ENCODE data around the gene STAP1. TPM values are rescaled to one million over a fixed set of nuclear protein-coding genes. Genes with fewer than 3 reads are reported as not detected.

Gene STAP1
- total RNA-seq, 1 experiment from 2014 or later, result not detected

DNA sequence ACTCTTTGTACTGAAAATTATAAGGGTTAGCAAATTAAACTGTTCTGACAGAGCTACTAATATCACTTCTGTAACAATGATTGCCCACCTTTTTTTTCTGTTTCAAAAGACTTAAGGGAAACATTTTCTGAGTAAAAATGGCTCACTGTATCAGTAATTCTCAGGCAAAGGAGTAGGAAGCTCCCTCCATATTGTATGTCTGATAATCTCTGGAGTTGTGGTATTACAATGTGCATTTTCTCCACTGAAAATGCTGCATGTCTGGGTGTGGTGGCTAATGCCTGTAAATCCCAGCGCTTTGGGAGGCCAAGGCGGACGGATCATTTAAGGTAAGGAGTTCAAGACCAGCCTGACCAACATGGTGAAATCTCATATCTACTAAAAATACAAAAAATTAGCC lies 4.4 kb upstream of the STAP1 start:
- intact Hi-C loops (cut with micrococcal nuclease), result no loop called here
- H4K20me1 ChIP-seq (ENCODE audit: insufficient read depth), result no peaks in the 10 kb centered on the region
- no peak overlapping the region for H3K9ac ChIP-seq (ENCODE audit: low read length)
- H3K79me2 ChIP-seq (ENCODE audit: insufficient read depth, low read length), result no peaks in the 10 kb centered on the region
- no peaks in the 10 kb centered on the region for H3K27me3 ChIP-seq (ENCODE audit: insufficient read depth, low read length)
- H2AFZ ChIP-seq (ENCODE audit: low read depth, low read length, poor library complexity, severe bottlenecking), result no peak overlapping the region
- CTCF ChIA-PET, result no interaction called here
- POLR2A ChIA-PET, result no interaction called here
- RAD21 ChIA-PET (ENCODE audit: low non-redundant PET in 1 of 2, low total read pairs in 2 of 2, uncharacterized antibody in 2 of 2, unreplicated experiment in 2 of 2), result no interaction called here
- H3K4me3 ChIP-seq (replicated peaks in 1 of 2; ENCODE audit: low read depth in 1 of 2, low read length in 2 of 2), result no peak overlapping the region
- H3K4me1 ChIP-seq (ENCODE audit: control insufficient read depth in 1 of 2, insufficient read depth in 2 of 2, low read length in 2 of 2), result no peaks in the 10 kb centered on the region
- ATAC-seq, result no peak
- H3K36me3 ChIP-seq (ENCODE audit: control insufficient read depth in 1 of 2, insufficient read depth in 2 of 2, low read length in 2 of 2), result no peaks in the 10 kb centered on the region
- no peaks in the 10 kb centered on the region for H3K9me2 ChIP-seq (ENCODE audit: insufficient read depth)
- BruUV-seq (replicated peaks), result no TSS peak
- H3K27ac ChIP-seq (ENCODE audit: low read depth, low read length), result no peak overlapping the region
- DNase-seq (ENCODE audit: low read depth, low spot score), result no peak
- no peak overlapping the region for H3K4me2 ChIP-seq (ENCODE audit: low read length)
- TF ChIP-seq SP1 (IDR thresholded peaks at IDR 0.05; ENCODE audit: low read depth) (no peak), JUND (IDR thresholded peaks at IDR 0.05) (no peak), SRF (IDR thresholded peaks at IDR 0.05; ENCODE audit: low read depth) (no peak), EZH2 (IDR thresholded peaks at IDR 0.05) (no peak), EGR1 (IDR thresholded peaks at IDR 0.05; ENCODE audit: low read depth) (no peak), POLR2A (IDR thresholded peaks at IDR 0.05; ENCODE audit: borderline replicate concordance, extremely low read depth, insufficient read depth, insufficient read length) (no peak), ELF1 (IDR thresholded peaks at IDR 0.05; ENCODE audit: borderline replicate concordance, low read depth) (no peak), TCF7L2 (IDR thresholded peaks at IDR 0.05; ENCODE audit: borderline replicate concordance, extremely low read depth, insufficient read depth, insufficient read length) (no peak), POLR2AphosphoS5 (IDR thresholded peaks at IDR 0.05; ENCODE audit: low read depth, low read length) (no peak), CEBPB (IDR thresholded peaks at IDR 0.05; ENCODE audit: low read depth) (no peak)
- TF ChIP-seq, protein P1, sequence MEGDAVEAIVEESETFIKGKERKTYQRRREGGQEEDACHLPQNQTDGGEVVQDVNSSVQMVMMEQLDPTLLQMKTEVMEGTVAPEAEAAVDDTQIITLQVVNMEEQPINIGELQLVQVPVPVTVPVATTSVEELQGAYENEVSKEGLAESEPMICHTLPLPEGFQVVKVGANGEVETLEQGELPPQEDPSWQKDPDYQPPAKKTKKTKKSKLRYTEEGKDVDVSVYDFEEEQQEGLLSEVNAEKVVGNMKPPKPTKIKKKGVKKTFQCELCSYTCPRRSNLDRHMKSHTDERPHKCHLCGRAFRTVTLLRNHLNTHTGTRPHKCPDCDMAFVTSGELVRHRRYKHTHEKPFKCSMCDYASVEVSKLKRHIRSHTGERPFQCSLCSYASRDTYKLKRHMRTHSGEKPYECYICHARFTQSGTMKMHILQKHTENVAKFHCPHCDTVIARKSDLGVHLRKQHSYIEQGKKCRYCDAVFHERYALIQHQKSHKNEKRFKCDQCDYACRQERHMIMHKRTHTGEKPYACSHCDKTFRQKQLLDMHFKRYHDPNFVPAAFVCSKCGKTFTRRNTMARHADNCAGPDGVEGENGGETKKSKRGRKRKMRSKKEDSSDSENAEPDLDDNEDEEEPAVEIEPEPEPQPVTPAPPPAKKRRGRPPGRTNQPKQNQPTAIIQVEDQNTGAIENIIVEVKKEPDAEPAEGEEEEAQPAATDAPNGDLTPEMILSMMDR (IDR thresholded peaks at IDR 0.05 in 2 of 3, conservative IDR thresholded peaks at IDR 0.05 in 1 of 3; ENCODE audit: borderline replicate concordance in 1 of 3, insufficient read depth in 1 of 3, low read depth in 2 of 3, low read length in 2 of 3), result no peak
- TF ChIP-seq, protein P2, sequence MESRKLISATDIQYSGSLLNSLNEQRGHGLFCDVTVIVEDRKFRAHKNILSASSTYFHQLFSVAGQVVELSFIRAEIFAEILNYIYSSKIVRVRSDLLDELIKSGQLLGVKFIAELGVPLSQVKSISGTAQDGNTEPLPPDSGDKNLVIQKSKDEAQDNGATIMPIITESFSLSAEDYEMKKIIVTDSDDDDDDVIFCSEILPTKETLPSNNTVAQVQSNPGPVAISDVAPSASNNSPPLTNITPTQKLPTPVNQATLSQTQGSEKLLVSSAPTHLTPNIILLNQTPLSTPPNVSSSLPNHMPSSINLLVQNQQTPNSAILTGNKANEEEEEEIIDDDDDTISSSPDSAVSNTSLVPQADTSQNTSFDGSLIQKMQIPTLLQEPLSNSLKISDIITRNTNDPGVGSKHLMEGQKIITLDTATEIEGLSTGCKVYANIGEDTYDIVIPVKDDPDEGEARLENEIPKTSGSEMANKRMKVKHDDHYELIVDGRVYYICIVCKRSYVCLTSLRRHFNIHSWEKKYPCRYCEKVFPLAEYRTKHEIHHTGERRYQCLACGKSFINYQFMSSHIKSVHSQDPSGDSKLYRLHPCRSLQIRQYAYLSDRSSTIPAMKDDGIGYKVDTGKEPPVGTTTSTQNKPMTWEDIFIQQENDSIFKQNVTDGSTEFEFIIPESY (IDR thresholded peaks at IDR 0.05; ENCODE audit: extremely low read depth, insufficient replicate concordance, low read length), result no peak
- H3K9me3 ChIP-seq (ENCODE audit: control insufficient read depth in 1 of 2, insufficient read depth in 1 of 2, low read depth in 1 of 2, low read length in 2 of 2), result no peaks in the 10 kb centered on the region

Data from HCT116 (cell line).